ENCODE measurements around the gene ATXN7. TPM values are rescaled to one million over a fixed set of nuclear protein-coding genes. Genes with fewer than 3 reads are reported as not detected.
A peak's percentile ranks its signal among the peaks of the same experiment; 100 is the strongest.

The ATXN7 gene
- total RNA-seq, 1 donor from 2014 or later = 33.0 TPM

GRCh38 chr3:64022451-64023186 lies 159.0 kb downstream of the ATXN7 start:
- no peak for DNase-seq (ENCODE audit: low spot score)

- peak; percentile 88 for DNase-seq (ENCODE audit: low spot score)
Observed at GRCh38 chr3:64023187-64023860, 159.7 kb downstream of the ATXN7 start, which contains the start of gene PSMD6. Gene PSMD6 (minus strand): TSS chr3:64023494. CDS start chr3:64023419, 75 bp downstream.

GRCh38 chr3:64023861-64024223 lies 160.2 kb downstream of the ATXN7 start:
- no peak for DNase-seq (ENCODE audit: low spot score)

- no peak for DNase-seq (ENCODE audit: low spot score)
Observed at GRCh38 chr3:64026346-64026745, 162.7 kb downstream of the ATXN7 start.

GRCh38 chr3:64027658-64028057 lies 164.0 kb downstream of the ATXN7 start:
- DNase-seq (ENCODE audit: low spot score) = no peak

GRCh38 chr3:64028754-64029153 lies 165.1 kb downstream of the ATXN7 start:
- no peak for DNase-seq (ENCODE audit: low spot score)

GRCh38 chr3:64029287-64029686 lies 165.6 kb downstream of the ATXN7 start:
- DNase-seq (ENCODE audit: low spot score) = no peak

- peak; percentile 71 for DNase-seq (ENCODE audit: low spot score)
Observed at GRCh38 chr3:64030741-64031140, 167.1 kb downstream of the ATXN7 start.

GRCh38 chr3:64031540-64032508 lies 168.2 kb downstream of the ATXN7 start:
- no peak for DNase-seq (ENCODE audit: low spot score)

- DNase-seq (ENCODE audit: low spot score) = no peak
Observed at GRCh38 chr3:64033069-64033468, 169.4 kb downstream of the ATXN7 start.

GRCh38 chr3:64037084-64037483 lies 173.4 kb downstream of the ATXN7 start:
- DNase-seq (ENCODE audit: low spot score) = no peak

GRCh38 chr3:64038253-64038767 lies 174.6 kb downstream of the ATXN7 start:
- no peak for DNase-seq (ENCODE audit: low spot score)

- no peak for DNase-seq (ENCODE audit: low spot score)
Observed at GRCh38 chr3:64039332-64039731, 175.7 kb downstream of the ATXN7 start.

GRCh38 chr3:64039981-64040733 lies 176.5 kb downstream of the ATXN7 start:
- no peak for DNase-seq (ENCODE audit: low spot score)

- DNase-seq (ENCODE audit: low spot score) = no peak
Observed at GRCh38 chr3:64042952-64043351, 179.3 kb downstream of the ATXN7 start.

GRCh38 chr3:64046592-64046991 lies 182.9 kb downstream of the ATXN7 start:
- no peak for DNase-seq (ENCODE audit: low spot score)

GRCh38 chr3:64046996-64047594 lies 183.4 kb downstream of the ATXN7 start:
- no peak for DNase-seq (ENCODE audit: low spot score)

- DNase-seq (ENCODE audit: low spot score) = no peak
Observed at GRCh38 chr3:64047787-64048186, 184.1 kb downstream of the ATXN7 start.

GRCh38 chr3:64048631-64049061 lies 185.0 kb downstream of the ATXN7 start:
- no peak for DNase-seq (ENCODE audit: low spot score)

GRCh38 chr3:64049136-64049535 lies 185.5 kb downstream of the ATXN7 start:
- DNase-seq (ENCODE audit: low spot score) = no peak

- DNase-seq (ENCODE audit: low spot score) = no peak
Observed at GRCh38 chr3:64049832-64050231, 186.2 kb downstream of the ATXN7 start.
